AG04450 (cell line): ENCODE measurements around the gene SMC2. TPM values are rescaled to one million over a fixed set of nuclear protein-coding genes. Genes with fewer than 3 reads are reported as not detected.

ENCODE experiments used
- CTCF ChIA-PET: fragments of 300-600, 350-600 bp; formaldehyde crosslinking; extraction: SDS; loops from one replicate; lab custom pipeline; 2022; ENCODE audit warnings: antibody characterized with exemption, inconsistent platforms; lab: Charles Lee
- POLR2A ChIA-PET: fragments of 350-600 bp; formaldehyde crosslinking; extraction: SDS; loops from one replicate; lab custom pipeline; 2021; ENCODE audit warnings: antibody characterized with exemption, inconsistent platforms; lab: Yijun Ruan, JAX
- DNase-seq: peaks from one replicate; pipeline ENCODE4 v3.0.0-alpha.2; 2011; ENCODE audit warnings: low read depth, low spot score
- H3K27ac ChIP-seq: one replicate; pipeline ENCODE4 v1.5.1; 2012; ENCODE audit warnings: low read depth, low read length, control low read depth
- H3K27me3 ChIP-seq: one replicate; pipeline ENCODE4 v1.6.0; 2012; ENCODE audit warnings: low read length; ENCODE audit not compliant: control insufficient read depth, insufficient read depth
- H3K4me3 ChIP-seq: 2 replicates; pipeline ENCODE4 v1.5.1; 2011; ENCODE audit warnings: mild to moderate bottlenecking, low read depth, low read length, control low read depth
- H3K9me3 ChIP-seq: 2 replicates; pipeline ENCODE4 v1.5.1; 2012; ENCODE audit warnings: low read length; ENCODE audit not compliant: control insufficient read depth, insufficient read depth
- polyA plus RNA-seq: library from polyadenylated mRNA; depleted of rRNA; stranded (reverse); fragments of >200 nt; gene quantifications from 2 replicates; pipeline ENCODE4 v1.2.3, GENCODE V29; 2011
- TF ChIP-seq, protein P1 (sequence below): IDR thresholded peaks from 2 replicates; pipeline ENCODE4 v1.5.1; 2011; ENCODE audit warnings: low read depth, low read length, control low read depth, inconsistent platforms

Gene SMC2
- polyA plus RNA-seq, 1 experiment: 9.3 TPM

DNA sequence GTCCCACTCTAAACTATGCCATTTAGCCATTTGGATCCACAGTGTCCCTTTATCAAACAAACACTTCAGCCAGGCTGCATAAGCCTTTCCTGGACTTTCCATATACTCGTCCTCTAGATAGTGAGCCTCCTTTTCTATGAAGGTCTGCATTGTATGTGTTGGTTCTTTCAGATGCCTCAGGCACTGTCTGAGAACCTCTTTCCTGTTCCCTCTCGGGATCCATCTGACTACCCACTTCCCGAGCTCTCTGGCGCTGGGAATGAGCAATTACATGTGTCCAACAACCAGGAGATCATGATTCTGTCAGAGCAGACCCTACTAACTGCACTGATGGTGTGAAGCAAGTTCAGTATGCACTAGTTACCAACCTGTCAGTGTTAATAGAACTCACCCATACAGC lies 14.2 kb downstream of the SMC2 start:
- H3K27ac ChIP-seq: no peak overlapping the region
- H3K27me3 ChIP-seq: no peaks in the 10 kb centered on the region
- TF ChIP-seq, protein P1, sequence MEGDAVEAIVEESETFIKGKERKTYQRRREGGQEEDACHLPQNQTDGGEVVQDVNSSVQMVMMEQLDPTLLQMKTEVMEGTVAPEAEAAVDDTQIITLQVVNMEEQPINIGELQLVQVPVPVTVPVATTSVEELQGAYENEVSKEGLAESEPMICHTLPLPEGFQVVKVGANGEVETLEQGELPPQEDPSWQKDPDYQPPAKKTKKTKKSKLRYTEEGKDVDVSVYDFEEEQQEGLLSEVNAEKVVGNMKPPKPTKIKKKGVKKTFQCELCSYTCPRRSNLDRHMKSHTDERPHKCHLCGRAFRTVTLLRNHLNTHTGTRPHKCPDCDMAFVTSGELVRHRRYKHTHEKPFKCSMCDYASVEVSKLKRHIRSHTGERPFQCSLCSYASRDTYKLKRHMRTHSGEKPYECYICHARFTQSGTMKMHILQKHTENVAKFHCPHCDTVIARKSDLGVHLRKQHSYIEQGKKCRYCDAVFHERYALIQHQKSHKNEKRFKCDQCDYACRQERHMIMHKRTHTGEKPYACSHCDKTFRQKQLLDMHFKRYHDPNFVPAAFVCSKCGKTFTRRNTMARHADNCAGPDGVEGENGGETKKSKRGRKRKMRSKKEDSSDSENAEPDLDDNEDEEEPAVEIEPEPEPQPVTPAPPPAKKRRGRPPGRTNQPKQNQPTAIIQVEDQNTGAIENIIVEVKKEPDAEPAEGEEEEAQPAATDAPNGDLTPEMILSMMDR: no peak
- no peak overlapping the region for H3K4me3 ChIP-seq
- no peaks in the 10 kb centered on the region for H3K9me3 ChIP-seq
- ChIA-PET POLR2A (no interaction called here), CTCF (no interaction called here)
- DNase-seq: no peak

DNA sequence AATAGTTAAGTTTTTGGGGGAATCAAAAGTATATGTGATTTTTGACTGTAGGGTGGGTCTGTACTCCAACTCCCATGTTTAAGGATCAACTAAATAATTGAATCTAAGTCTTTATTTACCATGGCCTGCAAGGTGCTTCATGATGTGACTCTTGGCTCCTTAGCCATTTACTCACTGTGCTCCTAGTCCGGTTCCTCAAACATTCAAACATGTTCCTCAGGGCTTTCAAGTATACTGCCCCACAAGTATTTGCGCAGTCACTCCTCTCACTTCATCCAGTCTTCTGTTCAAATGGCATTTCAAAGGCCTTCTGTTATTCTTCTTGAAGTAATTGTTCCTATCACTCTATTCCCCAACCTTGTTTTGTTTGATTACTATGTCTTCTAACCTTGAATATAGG lies 16.4 kb downstream of the SMC2 start:
- no peak for DNase-seq
- H3K27me3 ChIP-seq: no peaks in the 10 kb centered on the region
- no peaks in the 10 kb centered on the region for H3K9me3 ChIP-seq
- TF ChIP-seq, protein P1: no peak
- ChIA-PET CTCF (no interaction called here), POLR2A (interaction anchor here (0.6 kb wide), 1 partner anchor 781 kb away, joined by 9 read pairs; no protein-coding TSS in a partner anchor)
- H3K27ac ChIP-seq: no peak overlapping the region
- H3K4me3 ChIP-seq: no peak overlapping the region

DNA sequence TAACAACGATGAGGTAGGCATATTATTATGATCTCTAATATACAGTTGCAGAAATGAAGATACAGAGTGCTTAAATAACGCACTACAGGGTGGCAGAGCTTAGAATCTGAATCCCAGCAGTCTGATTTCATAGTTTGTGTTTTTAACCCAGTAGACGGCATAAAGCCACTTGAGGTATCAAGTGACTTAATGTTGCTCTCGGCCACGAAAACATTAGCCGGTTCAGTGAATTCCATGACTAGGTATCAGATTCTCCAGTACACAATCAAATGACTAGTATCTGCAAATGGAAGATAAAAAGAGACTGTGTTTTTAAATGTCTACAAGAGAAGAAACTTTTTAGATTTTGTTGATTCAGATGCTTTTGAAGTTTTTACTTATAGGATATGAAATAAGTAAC lies 24.8 kb downstream of the SMC2 start:
- no peaks in the 10 kb centered on the region for H3K27me3 ChIP-seq
- DNase-seq: no peak
- POLR2A ChIA-PET: no interaction called here
- TF ChIP-seq, protein P1: no peak
- no peaks in the 10 kb centered on the region for H3K9me3 ChIP-seq
- H3K4me3 ChIP-seq: no peak overlapping the region
- no peak overlapping the region for H3K27ac ChIP-seq
- CTCF ChIA-PET: no interaction called here

DNA sequence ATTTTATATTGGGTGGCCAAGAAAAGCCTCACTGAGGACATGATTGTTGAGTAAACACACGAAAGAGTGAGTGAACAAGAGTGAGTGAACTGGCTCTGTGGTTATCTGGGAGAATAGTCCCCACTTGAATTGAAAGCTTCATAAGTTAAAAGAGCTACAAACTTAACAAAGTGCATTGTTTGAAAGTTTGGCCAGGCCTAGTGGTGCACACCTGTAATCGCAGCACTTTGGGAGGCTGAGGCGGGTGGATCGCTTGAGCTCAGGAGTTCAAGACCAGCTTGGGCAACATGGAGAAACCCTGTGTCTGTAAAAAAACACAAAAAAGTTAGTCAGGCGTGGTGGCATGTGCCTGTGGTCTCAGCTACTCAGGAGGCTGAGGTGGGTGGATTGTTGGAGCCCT lies 26.9 kb downstream of the SMC2 start:
- Histone ChIP-seq H3K4me3 (no peak overlapping the region), H3K9me3 (no peaks in the 10 kb centered on the region), H3K27ac (no peak overlapping the region), H3K27me3 (no peaks in the 10 kb centered on the region)
- POLR2A ChIA-PET: no interaction called here
- TF ChIP-seq, protein P1: no peak
- DNase-seq: no peak
- CTCF ChIA-PET: no interaction called here

DNA sequence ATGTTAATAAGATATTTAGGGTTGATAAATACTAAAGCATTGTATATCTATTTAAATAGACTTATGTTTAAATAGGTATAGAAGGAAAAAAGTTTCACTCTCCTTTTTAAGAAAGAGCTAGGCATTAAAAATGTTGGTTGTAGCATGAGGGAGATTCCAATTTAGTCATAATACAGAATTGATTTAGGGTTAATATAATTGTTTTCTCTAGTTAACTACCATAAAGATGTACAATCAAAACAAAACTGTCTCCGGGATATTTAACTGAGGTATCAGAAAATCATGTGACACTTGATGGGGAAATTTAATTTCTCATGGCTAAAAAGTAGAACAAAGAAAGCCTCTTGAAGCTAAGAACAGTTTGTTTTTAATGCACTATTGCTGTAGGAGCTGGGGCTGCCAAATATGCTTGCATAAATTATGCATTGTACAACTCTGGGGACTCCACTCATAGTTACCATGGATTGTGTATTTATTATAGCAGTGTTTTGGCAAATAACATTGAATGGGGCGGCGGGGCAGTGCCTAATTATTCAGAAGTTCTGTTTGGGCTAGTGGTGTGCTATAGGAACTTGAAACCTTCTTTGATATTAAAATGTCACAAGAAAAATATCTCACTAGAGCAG lies 44.2 kb downstream of the SMC2 start:
- CTCF ChIA-PET: interaction anchor here (0.6 to 1.6 kb wide), 2 partner anchors 47 to 113 kb away, joined by 3 to 4 read pairs; no protein-coding TSS in a partner anchor
- Histone ChIP-seq H3K27me3 (no peaks in the 10 kb centered on the region), H3K27ac (no peak overlapping the region), H3K9me3 (no peaks in the 10 kb centered on the region), H3K4me3 (no peak overlapping the region)
- no peak for DNase-seq
- TF ChIP-seq, protein P1: no peak
- POLR2A ChIA-PET: no interaction called here
